Endodermal cell (in vitro differentiated cells): ENCODE results near the gene LRRC26. TPM values are rescaled to one million over a fixed set of nuclear protein-coding genes. Genes with fewer than 3 reads are reported as not detected.
A peak's percentile ranks its signal among the peaks of the same experiment; 100 is the strongest.

ENCODE experiments used
- DNase-seq: peaks from one replicate; pipeline ENCODE4 v3.0.0-alpha.2; 2017
- H3K27ac ChIP-seq: 2 replicates; pipeline ENCODE4 v1.5.1; 2013; ENCODE audit warnings: mild to moderate bottlenecking, low read depth, low read length, moderate library complexity
- H3K27me3 ChIP-seq: 2 replicates; pipeline ENCODE4 v1.6.1; 2013; ENCODE audit warnings: mild to moderate bottlenecking, low read length, moderate library complexity; ENCODE audit not compliant: insufficient read depth, control insufficient read depth, poor library complexity, severe bottlenecking
- H3K36me3 ChIP-seq: 2 replicates; pipeline ENCODE4 v1.7.0; 2013; ENCODE audit warnings: mild to moderate bottlenecking, low read length, moderate library complexity; ENCODE audit not compliant: control insufficient read depth, insufficient read depth
- H3K4me1 ChIP-seq: one replicate; pipeline ENCODE4 v1.7.0; 2013; ENCODE audit warnings: low read length; ENCODE audit not compliant: control insufficient read depth, insufficient read depth
- H3K4me3 ChIP-seq: 2 replicates; pipeline ENCODE4 v1.5.1; 2013; ENCODE audit warnings: mild to moderate bottlenecking, low read length, moderate library complexity
- H3K9ac ChIP-seq: 2 replicates; pipeline ENCODE4 v1.6.1; 2013; ENCODE audit warnings: mild to moderate bottlenecking, low read length, moderate library complexity; ENCODE audit not compliant: poor library complexity, severe bottlenecking; ENCODE audit errors: extremely low read depth
- H3K9me3 ChIP-seq: 2 replicates; pipeline ENCODE4 v1.6.1; 2013; ENCODE audit warnings: mild to moderate bottlenecking, low read length, moderate library complexity; ENCODE audit not compliant: control insufficient read depth
- H3K27ac Mint-ChIP-seq: 2 replicates; pipeline ENCODE4 v1.8.0; 2020; ENCODE audit warnings: mixed read lengths
- H3K27me3 Mint-ChIP-seq: 2 replicates; pipeline ENCODE4 v1.8.0; 2021; ENCODE audit warnings: mild to moderate bottlenecking, mixed read lengths; ENCODE audit not compliant: insufficient read depth
- H3K36me3 Mint-ChIP-seq: 2 replicates; pipeline ENCODE4 v1.8.0; 2020; ENCODE audit warnings: low read depth, mixed read lengths
- H3K4me1 Mint-ChIP-seq: 2 replicates; pipeline ENCODE4 v1.8.0; 2020; ENCODE audit warnings: mixed read lengths
- H3K4me3 Mint-ChIP-seq: 2 replicates; pipeline ENCODE4 v1.8.0; 2020; ENCODE audit warnings: mild to moderate bottlenecking, moderate library complexity, mixed read lengths
- H3K9me3 Mint-ChIP-seq: 2 replicates; pipeline ENCODE4 v1.8.0; 2020; ENCODE audit warnings: mild to moderate bottlenecking, mixed read lengths
- CTCF ChIP-seq: fragments of 200-600 bp; sonication (generic); conservative IDR thresholded peaks from 2 replicates; pipeline ENCODE4 v1.5.0; 2021; ENCODE audit warnings: antibody characterized with exemption, mild to moderate bottlenecking
- WGBS, 2 experiments: methylation state at CpG; one replicate each; pipeline versions ENCODE4 v1.1.5 to v1.1.7; 2013; ENCODE audit warnings: missing lambda C conversion rate in 2 of 2, mixed read lengths in 1 of 2; ENCODE audit not compliant: insufficient coverage in 1 of 2, insufficient read length in 1 of 2; 5-methylcytosine and 5-hydroxymethylcytosine counted together
- total RNA-seq, 2 donors: library from RNA; stranded (reverse); fragmentation: NEBNext Ultra II Directional in 1 of 2; extraction: Animal tissue kit (Norgen Biotek cat#: 25700) in 1 of 2; gene quantifications; 2 replicates in 1 of 2; 3 replicates in 1 of 2; pipeline ENCODE4 v1.2.1, GENCODE V29; 2021

LRRC26 gene
- total RNA-seq, 2 donors from 2014 or later: 0.53 TPM; not detected in 1

- peaks cover 25% of the 10 kb centered on the region for H3K36me3 ChIP-seq
- WGBS, 2 experiments: 86 to 90% methylated on average over 9 to 13 of the region's 13 CpGs
- H3K9me3 ChIP-seq: no peaks in the 10 kb centered on the region
- H3K9ac ChIP-seq: no peak overlapping the region
- H3K27ac Mint-ChIP-seq: peak overlapping the region; percentile 22
- DNase-seq: no peak
- no peaks in the 10 kb centered on the region for H3K9me3 Mint-ChIP-seq
- H3K27ac ChIP-seq: no peak overlapping the region
- H3K4me1 Mint-ChIP-seq: peaks cover under 1% of the 10 kb centered on the region
- H3K4me1 ChIP-seq: peaks cover 3% of the 10 kb centered on the region
- no peaks in the 10 kb centered on the region for H3K27me3 Mint-ChIP-seq
- H3K4me3 ChIP-seq: no peak overlapping the region
- no peak overlapping the region for H3K4me3 Mint-ChIP-seq
- TF ChIP-seq CTCF: no peak
- no peaks in the 10 kb centered on the region for H3K27me3 ChIP-seq
- H3K36me3 Mint-ChIP-seq: peaks cover 39% of the 10 kb centered on the region
Measured at GRCh38 chr9:137211532-137211931, 41.7 kb upstream of the LRRC26 start.

- no peak for TF ChIP-seq CTCF
- Histone ChIP-seq H3K9me3 (no peaks in the 10 kb centered on the region), H3K27me3 (no peaks in the 10 kb centered on the region), H3K27ac (no peak overlapping the region), H3K4me1 (peaks cover 16% of the 10 kb centered on the region), H3K4me3 (peak overlapping the region; percentile 92), H3K36me3 (peaks cover 17% of the 10 kb centered on the region), H3K9ac (peak overlapping the region; percentile 85)
- H3K4me3 Mint-ChIP-seq: peak overlapping the region; percentile 90
- DNase-seq: no peak
- WGBS, 2 experiments: 90 to 98% methylated on average over 7 of the region's 7 CpGs
- peaks cover 19% of the 10 kb centered on the region for H3K4me1 Mint-ChIP-seq
- H3K9me3 Mint-ChIP-seq: no peaks in the 10 kb centered on the region
- peaks cover 33% of the 10 kb centered on the region for H3K36me3 Mint-ChIP-seq
- H3K27ac Mint-ChIP-seq: peak overlapping the region; percentile 93
- H3K27me3 Mint-ChIP-seq: no peaks in the 10 kb centered on the region
Measured at GRCh38 chr9:137206602-137207001, 36.8 kb upstream of the LRRC26 start.

GRCh38 chr9:137205126-137206069, 35.5 kb upstream of the LRRC26 start, which contains the start of the genes NDOR1 and TMEM203:
Gene NDOR1 (plus strand): TSS chr9:137205700. CDS start chr9:137205778, 78 bp downstream.
Gene TMEM203 (minus strand): TSS chr9:137205648. CDS start chr9:137205414, 234 bp downstream.
- H3K27ac Mint-ChIP-seq: peak within 1 kb of the TSS; percentile 96
- H3K27me3 ChIP-seq: no peaks in the 10 kb centered on the region
- peaks cover 27% of the 10 kb centered on the region for H3K36me3 Mint-ChIP-seq
- peaks cover 16% of the 10 kb centered on the region for H3K36me3 ChIP-seq
- no peaks in the 10 kb centered on the region for H3K27me3 Mint-ChIP-seq
- 0 to 1% methylated on average over 53 to 98 of the region's 98 CpGs for WGBS, 2 experiments
- DNase-seq: peak; percentile 96
- peak within 1 kb of the TSS; percentile 92 for H3K4me3 ChIP-seq
- H3K9ac ChIP-seq: peak within 1 kb of the TSS; percentile 85
- no peaks in the 10 kb centered on the region for H3K9me3 ChIP-seq
- H3K4me1 Mint-ChIP-seq: peaks cover 24% of the 10 kb centered on the region
- H3K4me1 ChIP-seq: peaks cover 18% of the 10 kb centered on the region
- H3K27ac ChIP-seq: peak within 1 kb of the TSS; percentile 44
- TF ChIP-seq CTCF: no peak
- no peaks in the 10 kb centered on the region for H3K9me3 Mint-ChIP-seq
- peak within 1 kb of the TSS; percentile 90 for H3K4me3 Mint-ChIP-seq
